NCI-H748 (cell line): ENCODE measurements around the gene ACTN4.

ENCODE experiments used
- DNase-seq: peaks from one replicate; lab custom pipeline; 2025; ENCODE audit not compliant: unreplicated experiment; lab: John Stamatoyannopoulos, UW

The ACTN4 gene

GRCh38 chr19:38635483-38636399, 11.7 kb upstream of the ACTN4 start:
- DNase-seq, result no peak

GRCh38 chr19:38638461-38638860, 9.0 kb upstream of the ACTN4 start:
- no peak for DNase-seq

- no peak for DNase-seq
Measured at GRCh38 chr19:38639679-38640078, 7.8 kb upstream of the ACTN4 start.

- DNase-seq, result no peak
Measured at GRCh38 chr19:38640368-38640767, 7.1 kb upstream of the ACTN4 start.

GRCh38 chr19:38642176-38642575, 5.3 kb upstream of the ACTN4 start:
- no peak for DNase-seq

- DNase-seq, result no peak
Measured at GRCh38 chr19:38644719-38645118, 2.7 kb upstream of the ACTN4 start.

GRCh38 chr19:38647966-38648768, 718 bp downstream of the ACTN4 start:
- peak; percentile 47 for DNase-seq

- no peak for DNase-seq
Measured at GRCh38 chr19:38648769-38649304, 1.4 kb downstream of the ACTN4 start.

GRCh38 chr19:38649305-38650171, 2.1 kb downstream of the ACTN4 start:
- DNase-seq, result no peak

- no peak for DNase-seq
Measured at GRCh38 chr19:38650172-38650775, 2.8 kb downstream of the ACTN4 start.

GRCh38 chr19:38650911-38651584, 3.6 kb downstream of the ACTN4 start:
- no peak for DNase-seq

GRCh38 chr19:38653028-38653571, 5.7 kb downstream of the ACTN4 start:
- DNase-seq, result peak; percentile 47

- DNase-seq, result no peak
Measured at GRCh38 chr19:38654628-38655055, 7.2 kb downstream of the ACTN4 start.

- DNase-seq, result no peak
Measured at GRCh38 chr19:38655148-38655824, 7.8 kb downstream of the ACTN4 start.

GRCh38 chr19:38656171-38656981, 8.9 kb downstream of the ACTN4 start:
- DNase-seq, result no peak

GRCh38 chr19:38657633-38658222, 10.3 kb downstream of the ACTN4 start:
- no peak for DNase-seq

GRCh38 chr19:38658462-38659306, 11.2 kb downstream of the ACTN4 start:
- DNase-seq, result no peak
